ENCODE data around the gene AGPAT4. TPM values are rescaled to one million over a fixed set of nuclear protein-coding genes. Genes with fewer than 3 reads are reported as not detected.

The AGPAT4 gene
- total RNA-seq, 1 experiment from 2014 or later = 9.2 TPM

DNA sequence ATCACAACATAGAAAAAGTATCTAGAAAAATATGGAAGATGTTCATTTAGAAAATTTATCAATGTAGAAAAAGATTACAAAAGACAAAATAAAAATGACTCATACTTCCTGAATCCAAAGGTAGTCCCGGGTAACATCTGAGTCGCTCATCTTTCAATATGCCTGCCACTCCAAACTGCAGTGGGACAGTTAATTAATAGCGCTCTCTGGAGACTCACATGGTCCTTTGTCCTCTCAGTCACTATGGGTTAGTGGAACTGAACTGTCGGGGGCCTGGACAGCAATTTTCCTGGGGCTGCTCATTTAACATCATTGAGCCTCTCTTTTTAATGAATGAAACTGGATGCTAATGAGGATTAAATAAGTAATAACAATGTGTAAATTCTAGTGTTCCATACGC lies 178.9 kb downstream of the AGPAT4 start:
- Mint-ChIP-seq H3K27ac (ENCODE audit: unreplicated experiment) (no peak overlapping the region), H3K4me1 (ENCODE audit: low read depth, unreplicated experiment) (no peaks in the 10 kb centered on the region), H3K27me3 (ENCODE audit: insufficient read depth, unreplicated experiment) (no peaks in the 10 kb centered on the region), H3K36me3 (ENCODE audit: insufficient read depth, unreplicated experiment) (peaks cover 31% of the 10 kb centered on the region), H3K9me3 (ENCODE audit: unreplicated experiment) (no peaks in the 10 kb centered on the region), H3K4me3 (ENCODE audit: unreplicated experiment) (no peak overlapping the region)
- CTCF ChIA-PET = no interaction called here
- no peaks in the 10 kb centered on the region for H3K9me3 ChIP-seq
- no peaks in the 10 kb centered on the region for H3K4me1 ChIP-seq
- no peaks in the 10 kb centered on the region for H3K36me3 ChIP-seq (ENCODE audit: control insufficient read depth, insufficient read depth, low read length)
- BruUV-seq (replicated peaks) = no TSS peak
- TF ChIP-seq, protein P1, sequence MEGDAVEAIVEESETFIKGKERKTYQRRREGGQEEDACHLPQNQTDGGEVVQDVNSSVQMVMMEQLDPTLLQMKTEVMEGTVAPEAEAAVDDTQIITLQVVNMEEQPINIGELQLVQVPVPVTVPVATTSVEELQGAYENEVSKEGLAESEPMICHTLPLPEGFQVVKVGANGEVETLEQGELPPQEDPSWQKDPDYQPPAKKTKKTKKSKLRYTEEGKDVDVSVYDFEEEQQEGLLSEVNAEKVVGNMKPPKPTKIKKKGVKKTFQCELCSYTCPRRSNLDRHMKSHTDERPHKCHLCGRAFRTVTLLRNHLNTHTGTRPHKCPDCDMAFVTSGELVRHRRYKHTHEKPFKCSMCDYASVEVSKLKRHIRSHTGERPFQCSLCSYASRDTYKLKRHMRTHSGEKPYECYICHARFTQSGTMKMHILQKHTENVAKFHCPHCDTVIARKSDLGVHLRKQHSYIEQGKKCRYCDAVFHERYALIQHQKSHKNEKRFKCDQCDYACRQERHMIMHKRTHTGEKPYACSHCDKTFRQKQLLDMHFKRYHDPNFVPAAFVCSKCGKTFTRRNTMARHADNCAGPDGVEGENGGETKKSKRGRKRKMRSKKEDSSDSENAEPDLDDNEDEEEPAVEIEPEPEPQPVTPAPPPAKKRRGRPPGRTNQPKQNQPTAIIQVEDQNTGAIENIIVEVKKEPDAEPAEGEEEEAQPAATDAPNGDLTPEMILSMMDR (IDR thresholded peaks at IDR 0.05; ENCODE audit: insufficient read depth in 1 of 2, low read depth in 1 of 2, low read length in 1 of 2, severe bottlenecking in 1 of 2, unreplicated experiment in 1 of 2) = no peak
- DNase-seq = no peak
- no peak overlapping the region for H3K4me3 ChIP-seq (ENCODE audit: low read depth, low read length)
- no peaks in the 10 kb centered on the region for H3K27me3 ChIP-seq (replicated peaks; ENCODE audit: control insufficient read depth, insufficient read depth, low read length)
- POLR2A ChIA-PET = no interaction called here
- intact Hi-C loops (cut with micrococcal nuclease; ENCODE audit: unreplicated experiment) = no loop called here

DNA sequence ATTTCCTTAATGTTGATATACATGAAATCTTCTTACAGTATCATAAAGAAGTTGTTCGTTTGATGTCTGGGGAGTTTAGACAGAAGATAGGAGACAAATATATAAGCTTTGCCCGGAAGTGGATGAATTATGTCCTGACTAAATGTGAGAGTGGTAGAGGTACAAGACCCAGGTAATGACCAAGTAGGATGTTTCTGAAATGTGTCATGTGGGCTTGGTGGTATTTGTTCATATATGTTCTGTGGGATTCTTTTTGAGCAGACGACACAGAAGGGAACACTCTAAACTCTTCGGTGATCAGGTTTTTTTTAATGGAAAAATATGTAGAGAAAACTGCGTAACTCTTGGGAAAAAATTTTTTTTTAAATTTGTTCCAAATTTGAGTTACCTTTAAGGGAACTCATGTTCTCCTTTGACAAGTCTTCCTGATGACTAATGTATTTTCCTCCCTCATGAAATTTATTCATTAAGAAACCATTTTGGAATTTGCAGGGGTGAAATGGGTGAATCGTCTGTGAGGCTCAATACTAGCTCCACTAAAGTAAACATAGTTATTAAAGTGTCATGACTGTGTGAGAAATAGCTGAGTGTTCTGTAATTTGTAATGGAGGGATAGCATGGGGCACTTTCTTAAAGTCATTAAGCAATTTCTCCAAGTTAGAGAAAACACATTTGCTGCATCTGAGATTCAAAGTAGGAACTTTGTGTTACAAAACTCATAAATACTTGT lies 181.7 kb downstream of the AGPAT4 start:
- peaks cover 28% of the 10 kb centered on the region for H3K36me3 Mint-ChIP-seq (ENCODE audit: insufficient read depth, unreplicated experiment)
- H3K27ac Mint-ChIP-seq (ENCODE audit: unreplicated experiment) = no peak overlapping the region
- no peak for DNase-seq
- Histone ChIP-seq H3K27me3 (replicated peaks; ENCODE audit: control insufficient read depth, insufficient read depth, low read length) (no peaks in the 10 kb centered on the region), H3K4me3 (ENCODE audit: low read depth, low read length) (no peak overlapping the region), H3K9me3 (no peaks in the 10 kb centered on the region), H3K36me3 (ENCODE audit: control insufficient read depth, insufficient read depth, low read length) (no peaks in the 10 kb centered on the region; the same call in 1 of the 2 replicates), H3K4me1 (no peaks in the 10 kb centered on the region)
- H3K4me3 Mint-ChIP-seq (ENCODE audit: unreplicated experiment) = no peak overlapping the region
- POLR2A ChIA-PET = no interaction called here
- CTCF ChIA-PET = no interaction called here
- no peaks in the 10 kb centered on the region for H3K9me3 Mint-ChIP-seq (ENCODE audit: unreplicated experiment)
- BruUV-seq (replicated peaks) = no TSS peak
- TF ChIP-seq, protein P1 (IDR thresholded peaks at IDR 0.05; ENCODE audit: insufficient read depth in 1 of 2, low read depth in 1 of 2, low read length in 1 of 2, severe bottlenecking in 1 of 2, unreplicated experiment in 1 of 2) = no peak
- no peaks in the 10 kb centered on the region for H3K4me1 Mint-ChIP-seq (ENCODE audit: low read depth, unreplicated experiment)
- no peaks in the 10 kb centered on the region for H3K27me3 Mint-ChIP-seq (ENCODE audit: insufficient read depth, unreplicated experiment)
- intact Hi-C loops (cut with micrococcal nuclease; ENCODE audit: unreplicated experiment) = no loop called here

DNA sequence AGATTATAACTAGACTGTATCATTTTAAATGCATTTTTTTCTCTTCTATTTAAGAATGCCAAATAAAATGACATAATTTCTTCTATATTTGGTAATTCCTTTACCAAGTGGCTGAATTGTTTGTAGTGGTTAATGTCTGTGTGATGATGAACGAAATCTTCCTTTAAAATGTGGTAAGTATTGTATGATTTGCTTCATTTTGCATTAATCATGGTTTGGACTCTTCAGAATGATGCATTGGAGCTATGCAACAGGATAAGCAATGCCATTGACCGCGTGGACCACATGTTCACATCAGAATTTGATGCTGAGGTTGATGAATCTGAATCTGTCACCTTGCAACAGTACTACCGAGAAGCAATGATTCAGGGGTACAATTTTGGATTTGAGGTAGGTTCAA lies 182.7 kb downstream of the AGPAT4 start:
- no peaks in the 10 kb centered on the region for H3K9me3 ChIP-seq
- intact Hi-C loops (cut with micrococcal nuclease; ENCODE audit: unreplicated experiment) = no loop called here
- POLR2A ChIA-PET = no interaction called here
- Mint-ChIP-seq H3K4me1 (ENCODE audit: low read depth, unreplicated experiment) (no peaks in the 10 kb centered on the region), H3K4me3 (ENCODE audit: unreplicated experiment) (no peak overlapping the region), H3K27ac (ENCODE audit: unreplicated experiment) (no peak overlapping the region), H3K27me3 (ENCODE audit: insufficient read depth, unreplicated experiment) (no peaks in the 10 kb centered on the region), H3K9me3 (ENCODE audit: unreplicated experiment) (no peaks in the 10 kb centered on the region), H3K36me3 (ENCODE audit: insufficient read depth, unreplicated experiment) (peaks cover 28% of the 10 kb centered on the region)
- no TSS peak for BruUV-seq (replicated peaks)
- TF ChIP-seq, protein P1 (IDR thresholded peaks at IDR 0.05; ENCODE audit: insufficient read depth in 1 of 2, low read depth in 1 of 2, low read length in 1 of 2, severe bottlenecking in 1 of 2, unreplicated experiment in 1 of 2) = no peak
- no peak overlapping the region for H3K4me3 ChIP-seq (ENCODE audit: low read depth, low read length)
- DNase-seq = no peak
- no peaks in the 10 kb centered on the region; the same call in 1 of the 2 replicates for H3K36me3 ChIP-seq (ENCODE audit: control insufficient read depth, insufficient read depth, low read length)
- H3K27me3 ChIP-seq (replicated peaks; ENCODE audit: control insufficient read depth, insufficient read depth, low read length) = no peaks in the 10 kb centered on the region
- no peaks in the 10 kb centered on the region for H3K4me1 ChIP-seq
- CTCF ChIA-PET = no interaction called here
